Measurements from ENCODE around the gene H2BW2.

DNA sequence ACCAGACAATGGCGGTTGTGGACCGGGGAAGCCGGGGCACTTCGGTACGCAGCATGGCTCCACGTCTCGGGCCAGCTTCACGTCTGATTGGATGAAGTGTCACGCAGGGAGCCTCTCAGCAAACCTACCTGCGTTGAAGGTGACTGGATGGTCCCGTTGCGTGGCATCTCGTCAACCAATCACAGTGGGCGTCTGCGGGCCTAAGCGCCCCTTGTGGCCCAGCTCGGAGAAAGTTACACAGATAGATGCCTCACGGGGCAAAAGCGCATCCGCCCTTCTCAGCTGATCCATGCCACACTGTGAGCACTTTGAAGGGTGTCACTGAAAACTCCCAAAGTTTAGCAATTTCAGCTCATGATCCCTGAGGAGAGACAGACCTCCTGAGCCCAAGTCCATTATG, 26.1 kb upstream of the H2BW2 start, which contains the start of gene H2BW1:
- TF ChIP-seq, protein P1, sequence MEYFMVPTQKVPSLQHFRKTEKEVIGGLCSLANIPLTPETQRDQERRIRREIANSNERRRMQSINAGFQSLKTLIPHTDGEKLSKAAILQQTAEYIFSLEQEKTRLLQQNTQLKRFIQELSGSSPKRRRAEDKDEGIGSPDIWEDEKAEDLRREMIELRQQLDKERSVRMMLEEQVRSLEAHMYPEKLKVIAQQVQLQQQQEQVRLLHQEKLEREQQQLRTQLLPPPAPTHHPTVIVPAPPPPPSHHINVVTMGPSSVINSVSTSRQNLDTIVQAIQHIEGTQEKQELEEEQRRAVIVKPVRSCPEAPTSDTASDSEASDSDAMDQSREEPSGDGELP (CRISPR knock-in tag; IDR thresholded peaks at IDR 0.05; ENCODE audit: borderline replicate concordance): no peak
- TF ChIP-seq ZNF140 (CRISPR knock-in tag; IDR thresholded peaks at IDR 0.05): no peak
- TF ChIP-seq POLR2AphosphoS2 (IDR thresholded peaks at IDR 0.05; ENCODE audit: low read length): no peak
- no peak for TF ChIP-seq EP300 (IDR thresholded peaks at IDR 0.05; ENCODE audit: low read length)
- TF ChIP-seq, protein P2, sequence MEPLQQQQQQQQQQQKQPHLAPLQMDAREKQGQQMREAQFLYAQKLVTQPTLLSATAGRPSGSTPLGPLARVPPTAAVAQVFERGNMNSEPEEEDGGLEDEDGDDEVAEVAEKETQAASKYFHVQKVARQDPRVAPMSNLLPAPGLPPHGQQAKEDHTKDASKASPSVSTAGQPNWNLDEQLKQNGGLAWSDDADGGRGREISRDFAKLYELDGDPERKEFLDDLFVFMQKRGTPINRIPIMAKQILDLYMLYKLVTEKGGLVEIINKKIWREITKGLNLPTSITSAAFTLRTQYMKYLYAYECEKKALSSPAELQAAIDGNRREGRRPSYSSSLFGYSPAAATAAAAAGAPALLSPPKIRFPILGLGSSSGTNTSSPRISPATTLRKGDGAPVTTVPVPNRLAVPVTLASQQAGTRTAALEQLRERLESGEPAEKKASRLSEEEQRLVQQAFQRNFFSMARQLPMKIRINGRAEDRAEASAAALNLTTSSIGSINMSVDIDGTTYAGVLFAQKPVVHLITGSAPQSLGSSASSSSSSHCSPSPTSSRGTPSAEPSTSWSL (CRISPR knock-in tag; IDR thresholded peaks at IDR 0.05; ENCODE audit: borderline replicate concordance): no peak
- TF ChIP-seq RBM22 (IDR thresholded peaks at IDR 0.05; ENCODE audit: low read depth, low read length, poor library complexity, severe bottlenecking): no peak
- TF ChIP-seq KAT7 (CRISPR knock-in tag; IDR thresholded peaks at IDR 0.05; ENCODE audit: borderline replicate concordance): no peak
- TF ChIP-seq ZNF668 (CRISPR knock-in tag; IDR thresholded peaks at IDR 0.05): no peak
- TF ChIP-seq, protein P3, sequence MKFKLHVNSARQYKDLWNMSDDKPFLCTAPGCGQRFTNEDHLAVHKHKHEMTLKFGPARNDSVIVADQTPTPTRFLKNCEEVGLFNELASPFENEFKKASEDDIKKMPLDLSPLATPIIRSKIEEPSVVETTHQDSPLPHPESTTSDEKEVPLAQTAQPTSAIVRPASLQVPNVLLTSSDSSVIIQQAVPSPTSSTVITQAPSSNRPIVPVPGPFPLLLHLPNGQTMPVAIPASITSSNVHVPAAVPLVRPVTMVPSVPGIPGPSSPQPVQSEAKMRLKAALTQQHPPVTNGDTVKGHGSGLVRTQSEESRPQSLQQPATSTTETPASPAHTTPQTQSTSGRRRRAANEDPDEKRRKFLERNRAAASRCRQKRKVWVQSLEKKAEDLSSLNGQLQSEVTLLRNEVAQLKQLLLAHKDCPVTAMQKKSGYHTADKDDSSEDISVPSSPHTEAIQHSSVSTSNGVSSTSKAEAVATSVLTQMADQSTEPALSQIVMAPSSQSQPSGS (CRISPR knock-in tag; IDR thresholded peaks at IDR 0.05): no peak
- no peak for TF ChIP-seq GABPA (tag; conservative IDR thresholded peaks at IDR 0.05; ENCODE audit: low read depth)
- no peak for TF ChIP-seq PURB (CRISPR knock-in tag; IDR thresholded peaks at IDR 0.05; ENCODE audit: low read depth)
- TF ChIP-seq, protein P4, sequence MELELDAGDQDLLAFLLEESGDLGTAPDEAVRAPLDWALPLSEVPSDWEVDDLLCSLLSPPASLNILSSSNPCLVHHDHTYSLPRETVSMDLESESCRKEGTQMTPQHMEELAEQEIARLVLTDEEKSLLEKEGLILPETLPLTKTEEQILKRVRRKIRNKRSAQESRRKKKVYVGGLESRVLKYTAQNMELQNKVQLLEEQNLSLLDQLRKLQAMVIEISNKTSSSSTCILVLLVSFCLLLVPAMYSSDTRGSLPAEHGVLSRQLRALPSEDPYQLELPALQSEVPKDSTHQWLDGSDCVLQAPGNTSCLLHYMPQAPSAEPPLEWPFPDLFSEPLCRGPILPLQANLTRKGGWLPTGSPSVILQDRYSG (tag; conservative IDR thresholded peaks at IDR 0.05; ENCODE audit: low read depth): no peak
- no peak for TF ChIP-seq EZH2 (IDR thresholded peaks at IDR 0.05; ENCODE audit: borderline replicate concordance, low read depth, low read length)
- TF ChIP-seq POLR2A (conservative IDR thresholded peaks at IDR 0.05): no peak

All from K562 (cell line).